ENCODE data around the gene CD300LD. TPM values are rescaled to one million over a fixed set of nuclear protein-coding genes. Genes with fewer than 3 reads are reported as not detected.
"Not testable (repeated sequence)": the region's sequence is repeated elsewhere in the genome, so short reads cannot be mapped to it uniquely, and the experiment has no call there.

CD300LD gene
- polyA plus RNA-seq, 1 experiment: not detected

DNA sequence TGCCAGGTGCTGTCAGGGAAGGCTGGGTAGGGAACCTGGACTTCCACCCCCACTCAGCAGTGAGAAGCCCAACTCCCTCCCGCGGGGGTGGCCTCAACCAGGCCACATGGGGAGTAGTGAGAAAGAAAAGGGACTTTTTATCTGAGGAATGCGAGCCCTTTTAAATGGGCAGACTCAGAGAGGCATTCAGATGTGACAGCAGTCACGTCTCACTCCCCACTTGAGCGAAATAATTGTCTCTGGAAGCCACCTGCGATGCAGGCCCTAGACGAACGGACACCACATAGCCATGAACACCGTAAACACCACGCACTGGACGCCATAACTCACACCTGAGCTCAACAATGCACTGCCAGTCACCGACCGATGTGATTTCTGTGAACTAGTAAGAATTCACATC, 43.3 kb upstream of the CD300LD start:
- no peaks in the 10 kb centered on the region for H3K9me3 ChIP-seq (ENCODE audit: control insufficient read depth, insufficient read depth, low read length)
- ChIA-PET POLR2A (no interaction called here), CTCF (no interaction called here)
- no peak overlapping the region for H3K4me3 ChIP-seq (ENCODE audit: low read depth, low read length)
- H3K27ac ChIP-seq (ENCODE audit: low read depth, low read length): no peak overlapping the region
- H3K27me3 ChIP-seq (ENCODE audit: control insufficient read depth, insufficient read depth, low read length): no peaks in the 10 kb centered on the region
- DNase-seq (ENCODE audit: low read depth, low spot score): no peak
- TF ChIP-seq CTCF (IDR thresholded peaks at IDR 0.05; ENCODE audit: low read depth, low read length): no peak

DNA sequence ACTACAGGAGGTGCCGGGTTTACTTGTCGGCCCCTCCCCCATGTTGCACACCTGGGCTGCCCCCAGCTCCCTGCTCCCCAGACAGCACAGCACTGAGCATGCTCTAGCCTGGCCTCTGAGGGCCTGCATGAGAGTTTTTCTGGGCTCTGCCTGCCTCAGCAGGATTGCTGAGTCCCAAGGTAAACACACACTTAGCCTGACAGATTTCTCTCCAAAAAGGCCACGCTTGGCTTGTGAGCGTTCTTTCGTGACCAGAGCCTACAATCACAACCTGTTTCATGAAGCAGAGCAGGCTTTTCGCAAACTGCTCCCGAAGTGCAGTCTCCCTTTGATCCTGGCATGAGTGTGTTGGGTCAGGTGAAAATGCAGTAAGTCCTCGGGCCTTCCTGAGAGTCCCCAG, 41.2 kb upstream of the CD300LD start:
- POLR2A ChIA-PET: no interaction called here
- Histone ChIP-seq H3K9me3 (ENCODE audit: control insufficient read depth, insufficient read depth, low read length) (no peaks in the 10 kb centered on the region), H3K4me3 (ENCODE audit: low read depth, low read length) (no peak overlapping the region), H3K27me3 (ENCODE audit: control insufficient read depth, insufficient read depth, low read length) (no peaks in the 10 kb centered on the region), H3K27ac (ENCODE audit: low read depth, low read length) (no peak overlapping the region)
- TF ChIP-seq CTCF (IDR thresholded peaks at IDR 0.05; ENCODE audit: low read depth, low read length): no peak
- DNase-seq (ENCODE audit: low read depth, low spot score): no peak
- CTCF ChIA-PET: no interaction called here

DNA sequence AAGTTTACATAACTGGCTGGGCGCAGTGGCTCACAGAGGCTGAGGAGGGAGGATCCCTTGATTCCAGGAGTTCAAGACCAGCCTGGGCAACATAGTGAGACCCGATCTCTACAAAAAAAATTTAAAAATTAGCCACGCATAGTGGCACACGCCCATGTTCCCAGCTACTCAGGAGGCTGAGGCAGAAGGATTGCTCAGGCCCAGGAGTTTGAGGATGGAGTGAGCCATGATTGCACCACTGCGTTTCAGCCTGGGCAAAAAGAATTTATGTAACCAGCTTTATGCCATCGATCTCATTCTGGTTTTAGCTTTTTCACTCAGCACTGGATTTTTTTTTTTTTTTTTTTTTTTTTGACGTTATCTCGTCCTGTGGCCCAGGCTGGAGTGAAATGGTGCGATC, 40.5 kb upstream of the CD300LD start:
- no peak overlapping the region for H3K27ac ChIP-seq (ENCODE audit: low read depth, low read length)
- no peaks in the 10 kb centered on the region for H3K27me3 ChIP-seq (ENCODE audit: control insufficient read depth, insufficient read depth, low read length)
- no peak overlapping the region for H3K4me3 ChIP-seq (ENCODE audit: low read depth, low read length)
- DNase-seq (ENCODE audit: low read depth, low spot score): no peak
- no peaks in the 10 kb centered on the region for H3K9me3 ChIP-seq (ENCODE audit: control insufficient read depth, insufficient read depth, low read length)
- ChIA-PET CTCF (no interaction called here), POLR2A (no interaction called here)
- TF ChIP-seq CTCF (IDR thresholded peaks at IDR 0.05; ENCODE audit: low read depth, low read length): no peak

DNA sequence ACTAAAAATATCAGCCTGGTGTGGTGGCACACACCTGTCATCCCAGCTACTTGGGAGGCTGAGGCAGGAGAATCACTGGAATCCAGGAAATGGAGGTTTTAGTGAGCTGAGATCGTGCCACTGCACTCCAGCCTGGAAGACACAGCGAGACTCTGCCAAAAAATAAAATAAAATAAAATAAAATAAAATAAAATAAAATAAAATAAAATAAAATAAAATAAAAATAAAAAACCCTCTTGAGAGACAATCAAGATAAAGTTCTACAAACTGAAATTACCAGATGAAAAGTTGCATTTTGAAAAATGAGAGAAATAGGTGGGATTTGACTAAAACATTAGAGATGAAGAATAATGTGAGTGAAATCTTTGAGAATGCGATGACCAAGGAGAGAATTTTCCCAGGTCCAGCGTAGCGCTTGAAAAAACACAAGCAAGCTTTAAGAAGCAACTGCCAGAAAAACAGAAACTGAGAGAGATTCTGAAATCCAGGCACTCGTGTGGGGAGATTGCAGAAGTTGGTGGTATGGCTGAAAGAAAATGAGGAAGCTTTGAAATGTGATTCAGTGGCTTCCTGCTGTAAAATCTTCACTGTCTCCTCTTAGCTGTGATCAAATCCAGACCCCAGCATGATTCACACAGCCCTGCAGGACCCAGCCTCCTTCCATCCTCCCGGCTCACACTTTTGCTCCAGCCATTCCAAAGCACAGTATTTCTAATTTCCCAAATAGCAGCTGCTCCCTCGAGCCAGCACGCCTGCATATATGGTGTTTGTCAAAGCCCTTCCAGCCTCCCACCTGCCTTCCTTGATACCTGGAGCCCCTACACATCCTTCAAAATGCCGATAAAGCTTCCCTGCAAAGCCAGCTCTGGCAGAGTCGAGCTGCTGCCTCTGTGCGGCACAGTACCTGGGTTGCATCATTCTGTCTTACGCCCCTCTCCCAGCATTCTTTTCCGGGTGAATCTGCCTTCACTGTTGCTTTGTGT, 39.7 kb upstream of the CD300LD start:
- Histone ChIP-seq H3K4me3 (ENCODE audit: low read depth, low read length) (no peak overlapping the region), H3K27ac (ENCODE audit: low read depth, low read length) (no peak overlapping the region), H3K9me3 (ENCODE audit: control insufficient read depth, insufficient read depth, low read length) (no peaks in the 10 kb centered on the region), H3K27me3 (ENCODE audit: control insufficient read depth, insufficient read depth, low read length) (no peaks in the 10 kb centered on the region)
- no peak for DNase-seq (ENCODE audit: low read depth, low spot score)
- no peak for TF ChIP-seq CTCF (IDR thresholded peaks at IDR 0.05; ENCODE audit: low read depth, low read length)
- ChIA-PET CTCF (no interaction called here), POLR2A (no interaction called here)

- H3K27me3 ChIP-seq (ENCODE audit: control insufficient read depth, insufficient read depth, low read length); DNase-seq (ENCODE audit: low read depth, low spot score); H3K4me3 ChIP-seq (ENCODE audit: low read depth, low read length); CTCF ChIA-PET; H3K9me3 ChIP-seq (ENCODE audit: control insufficient read depth, insufficient read depth, low read length); H3K27ac ChIP-seq (ENCODE audit: low read depth, low read length); POLR2A ChIA-PET: not testable (repeated sequence)
Measured at GRCh38 chr17:74630251-74630650, 38.2 kb upstream of the CD300LD start.

Measured in AG04450 (cell line).